Measurements from ENCODE around the gene ZNF138. TPM values are rescaled to one million over a fixed set of nuclear protein-coding genes. Genes with fewer than 3 reads are reported as not detected.

ZNF138 gene
- 65.7 TPM for total RNA-seq

DNA sequence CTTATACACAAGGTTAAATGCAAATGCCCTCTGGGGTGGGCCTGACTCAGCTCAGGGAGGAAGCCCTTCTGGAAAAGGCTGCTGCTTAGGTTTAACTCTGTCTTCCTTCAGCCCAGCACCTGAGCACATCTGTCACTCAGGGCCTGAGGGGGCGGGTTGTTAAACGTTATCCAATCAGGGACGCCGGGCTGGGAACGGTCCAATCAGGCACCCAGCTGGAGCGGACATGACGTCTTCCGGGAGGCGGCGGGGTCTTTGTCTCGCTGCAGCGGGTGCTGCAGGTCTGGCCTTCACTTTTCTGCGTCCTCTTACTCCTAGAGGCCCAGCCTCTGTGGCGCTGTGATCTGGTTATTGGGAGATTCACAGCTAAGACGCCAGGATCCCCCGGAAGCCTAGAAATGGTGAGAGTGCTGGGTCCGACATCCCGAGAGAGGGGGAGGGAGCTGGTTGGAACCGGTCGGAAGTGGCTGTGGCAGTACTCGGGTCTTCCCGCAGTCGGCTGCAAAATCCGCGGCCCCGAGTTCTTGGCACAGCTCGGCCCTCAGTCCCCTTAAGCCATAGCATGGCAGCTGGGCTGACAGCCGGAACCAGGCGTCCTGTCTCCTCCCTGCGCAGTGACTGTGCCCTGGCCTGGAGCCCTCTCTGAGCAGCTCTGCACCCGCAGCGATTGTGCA, at the start of gene ZNF138:
Gene ZNF138, plus strand, starts transcription at position 258 of the 674 bp plus-strand sequence. Its CDS starts 141 bp downstream, at position 399.

Other genes starting within 250 kb of the ZNF138 start
- gene ZNF680, start 231.4 kb upstream of the ZNF138 start, total RNA-seq: 52.1 TPM
- 15.2 TPM for gene ZNF107, start 128.3 kb upstream of the ZNF138 start, total RNA-seq
- 35.5 TPM for gene ZNF273, start 108.8 kb downstream of the ZNF138 start, total RNA-seq
- gene ZNF117, start 196.6 kb downstream of the ZNF138 start, total RNA-seq: 38.8 TPM
- 27.2 TPM for gene ERV3-1, start 212.3 kb downstream of the ZNF138 start, total RNA-seq